ENCODE results near the gene STOML3. TPM values are rescaled to one million over a fixed set of nuclear protein-coding genes. Genes with fewer than 3 reads are reported as not detected.

STOML3 gene, protein sequence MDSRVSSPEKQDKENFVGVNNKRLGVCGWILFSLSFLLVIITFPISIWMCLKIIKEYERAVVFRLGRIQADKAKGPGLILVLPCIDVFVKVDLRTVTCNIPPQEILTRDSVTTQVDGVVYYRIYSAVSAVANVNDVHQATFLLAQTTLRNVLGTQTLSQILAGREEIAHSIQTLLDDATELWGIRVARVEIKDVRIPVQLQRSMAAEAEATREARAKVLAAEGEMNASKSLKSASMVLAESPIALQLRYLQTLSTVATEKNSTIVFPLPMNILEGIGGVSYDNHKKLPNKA
- not detected in 2 replicates for total RNA-seq

DNA sequence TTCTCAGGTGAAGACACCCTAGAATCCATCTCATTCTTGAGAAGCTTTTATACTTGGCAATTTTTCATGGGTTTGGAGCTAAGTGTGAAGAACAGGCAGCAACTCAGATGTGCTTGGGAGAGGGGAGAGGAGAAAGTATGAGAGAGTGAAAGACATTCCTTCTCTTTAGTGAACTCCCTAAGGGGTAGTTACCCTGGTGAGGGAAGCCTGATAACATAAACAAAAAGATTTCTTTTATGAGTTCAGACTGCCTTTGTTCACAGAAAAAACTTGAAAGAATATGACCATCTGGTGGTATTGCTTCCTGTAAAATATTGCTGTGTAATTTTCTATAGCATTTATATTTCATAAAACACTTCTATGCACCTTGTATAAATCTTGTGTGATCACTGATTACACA is at the start of gene STOML3:
Gene STOML3, minus strand, starts transcription at position 139 of the 400 bp plus-strand sequence. Its CDS starts 110 bp downstream, at position 29.

DNA sequence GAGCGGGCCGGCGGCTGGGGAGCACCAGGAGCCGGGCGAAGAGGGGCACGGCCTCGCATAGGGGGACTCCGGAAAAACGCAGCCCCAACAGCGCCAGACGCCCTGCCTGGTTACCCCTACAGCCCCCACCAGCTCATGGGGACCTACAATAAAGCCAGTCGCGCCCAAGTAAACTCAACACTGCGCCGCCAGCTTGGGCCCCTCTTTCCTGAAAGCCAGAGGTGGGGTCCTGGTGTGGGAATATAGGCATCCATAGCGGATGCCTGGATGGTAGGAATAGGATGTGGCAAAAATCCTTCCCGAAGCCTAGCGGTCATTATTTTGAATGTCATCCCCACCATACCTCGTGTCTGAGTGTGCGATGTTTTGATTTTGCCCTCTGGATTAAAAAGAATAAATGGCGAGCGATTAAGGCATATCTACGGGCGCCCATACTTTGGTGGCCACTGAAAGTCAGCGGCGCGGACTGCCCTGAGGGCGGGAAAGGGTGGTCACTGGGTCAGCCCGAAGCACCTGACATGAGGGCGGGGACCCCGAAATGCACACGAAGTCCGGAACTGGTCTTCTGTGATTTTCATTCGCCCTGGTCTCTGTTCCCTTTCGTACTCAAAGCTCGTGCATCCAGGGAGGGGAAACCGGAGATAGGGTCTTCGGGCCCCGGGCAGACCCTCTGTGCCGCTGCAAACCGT is 47.4 kb upstream of the STOML3 start, which contains the start of the genes NHLRC3 and PROSER1:
Gene NHLRC3, plus strand, starts transcription at position 577 of the 689 bp plus-strand sequence. CDS start 184 bp downstream, outside the sequence.
Gene PROSER1, minus strand, starts transcription at position 210 of the 689 bp plus-strand sequence. CDS start 847 bp downstream, outside the sequence.

Other genes starting within 250 kb of the STOML3 start
- gene PROSER1, start 47.3 kb upstream of the STOML3 start, total RNA-seq = 5.2 and 5.6 TPM in 2 replicates
- 9.2 and 28.5 TPM in 2 replicates for gene NHLRC3, start 47.6 kb upstream of the STOML3 start, total RNA-seq

Data from regular cardiac myocyte (primary cell).